Lower leg skin (tissue), 4 donors: Measurements from ENCODE around the gene LRG1. TPM values are rescaled to one million over a fixed set of nuclear protein-coding genes. Genes with fewer than 3 reads are reported as not detected.

ENCODE experiments used
- DNase-seq, 2 donors: peaks; one replicate each; pipeline ENCODE4 v3.0.0-alpha.2; 2019; ENCODE audit warnings: low spot score in 2 of 2
- H3K4me3 ChIP-seq: fragments of 200-600 bp; sonication (generic); 2 replicates; pipeline ENCODE4 v1.5.1; 2017; ENCODE audit warnings: mild to moderate bottlenecking, low read depth; ENCODE audit not compliant: poor library complexity, severe bottlenecking
- CTCF ChIP-seq, 3 donors: fragments of 450-650 bp; IDR thresholded peaks; one replicate each; pipeline ENCODE4 v1.5.1; 2016; ENCODE audit warnings: antibody characterized with exemption in 3 of 3, mild to moderate bottlenecking in 3 of 3, moderate library complexity in 2 of 3
- POLR2A ChIP-seq, 2 donors: fragments of 450-650 bp; IDR thresholded peaks; one replicate each; pipeline ENCODE4 v1.6.1; 2016 to 2017; ENCODE audit warnings: antibody characterized with exemption in 2 of 2, mild to moderate bottlenecking in 1 of 2, moderate library complexity in 1 of 2
- WGBS, 2 donors: methylation state at CpG; one replicate each; pipeline ENCODE4 v1.1.5; 2018; 5-methylcytosine and 5-hydroxymethylcytosine counted together
- intact Hi-C: fragments of 100-400 bp; cut with DNase I; formaldehyde crosslinking; loops from one replicate; pipeline ENCODE4 v1.15.0; 2023; ENCODE audit warnings: low total_unique reads
- total RNA-seq, 4 donors: library from RNA; depleted of rRNA; stranded (reverse); fragments of >200 nt; gene quantifications; one replicate each; pipeline ENCODE4 v1.1.0, GENCODE V29; 2016

LRG1 gene
- total RNA-seq, 4 donors from 2014 or later: 1.8 to 9.9 (median 2.7) TPM

- DNase-seq: no peak
- TF ChIP-seq CTCF (IDR thresholded peaks at IDR 0.05): no peak
- TF ChIP-seq POLR2A (IDR thresholded peaks at IDR 0.05): no peak
- intact Hi-C loops: no loop called here
- H3K4me3 ChIP-seq: no peak overlapping the region
- WGBS, 2 donors: 65 to 83% methylated on average over 11 to 14 of the region's 14 CpGs
These were observed 23.5 kb downstream of the LRG1 start for GRCh38 chr19:4516199-4516938.

GRCh38 chr19:4515732-4516131 lies 24.1 kb downstream of the LRG1 start:
- H3K4me3 ChIP-seq: no peak overlapping the region
- WGBS, 2 donors: 87 to 91% methylated on average over 5 of the region's 5 CpGs
- DNase-seq: no peak
- TF ChIP-seq POLR2A (IDR thresholded peaks at IDR 0.05) (no peak), CTCF (IDR thresholded peaks at IDR 0.05) (no peak)
- intact Hi-C loops: no loop called here

- intact Hi-C loops: no loop called here
- WGBS, 2 donors: 92% methylated on average over 15 to 17 of the region's 17 CpGs
- no peak for TF ChIP-seq POLR2A (IDR thresholded peaks at IDR 0.05)
- no peak for TF ChIP-seq CTCF (IDR thresholded peaks at IDR 0.05)
- no peak overlapping the region for H3K4me3 ChIP-seq
- DNase-seq: no peak
These were observed 26.6 kb downstream of the LRG1 start for GRCh38 chr19:4513248-4513647.

GRCh38 chr19:4512070-4512469 lies 27.8 kb downstream of the LRG1 start:
- TF ChIP-seq CTCF (IDR thresholded peaks at IDR 0.05) (no peak), POLR2A (IDR thresholded peaks at IDR 0.05) (no peak)
- DNase-seq: no peak
- no peak overlapping the region for H3K4me3 ChIP-seq
- 87 to 93% methylated on average over 9 to 17 of the region's 17 CpGs for WGBS, 2 donors
- intact Hi-C loops: no loop called here

GRCh38 chr19:4511300-4512054 lies 28.4 kb downstream of the LRG1 start:
- intact Hi-C loops: no loop called here
- 80 to 84% methylated on average over 27 of the region's 27 CpGs for WGBS, 2 donors
- no peak overlapping the region for H3K4me3 ChIP-seq
- TF ChIP-seq POLR2A (IDR thresholded peaks at IDR 0.05): no peak
- TF ChIP-seq CTCF (IDR thresholded peaks at IDR 0.05): no peak
- DNase-seq: no peak
